ENCODE data around the gene RET.

- TF ChIP-seq CTCF (CRISPR knock-in tag; IDR thresholded peaks at IDR 0.05) = no peak
- no peak for TF ChIP-seq RAD21 (CRISPR knock-in tag; IDR thresholded peaks at IDR 0.05)
- no peak for TF ChIP-seq ZNF558 (CRISPR knock-in tag; IDR thresholded peaks at IDR 0.05; ENCODE audit: borderline replicate concordance)
- TF ChIP-seq TEAD3 (CRISPR knock-in tag; optimal IDR thresholded peaks at IDR 0.05; ENCODE audit: borderline replicate concordance) = no peak
- no peak for TF ChIP-seq ZBTB21 (CRISPR knock-in tag; IDR thresholded peaks at IDR 0.05)
- no peak for TF ChIP-seq ZNF446 (CRISPR knock-in tag; IDR thresholded peaks at IDR 0.05)
- no peak for TF ChIP-seq KAT2B (IDR thresholded peaks at IDR 0.05; ENCODE audit: borderline replicate concordance, low read depth, low read length)
- TF ChIP-seq NFYB (CRISPR knock-in tag; IDR thresholded peaks at IDR 0.05) = no peak
- TF ChIP-seq TRIM24 (CRISPR knock-in tag; IDR thresholded peaks at IDR 0.05) = no peak
- no peak for TF ChIP-seq ASH2L (IDR thresholded peaks at IDR 0.05; ENCODE audit: insufficient read length, low read depth, low read length)
- no peak for TF ChIP-seq KLF16 (CRISPR knock-in tag; IDR thresholded peaks at IDR 0.05)
- no peak for TF ChIP-seq RFX5 (IDR thresholded peaks at IDR 0.05; ENCODE audit: low read depth, low read length)
- TF ChIP-seq YY1 (IDR thresholded peaks at IDR 0.05; ENCODE audit: insufficient read depth, insufficient replicate concordance, low read depth, low read length) = no peak
- no peak for TF ChIP-seq POLR2A (IDR thresholded peaks at IDR 0.05; ENCODE audit: insufficient read depth in 1 of 2, low read depth in 2 of 2, low read length in 2 of 2)
Observed at GRCh38 chr10:43160046-43160920, 83.4 kb downstream of the RET start.

Data from HepG2 (cell line).